ENCODE measurements around the gene C6orf52. TPM values are rescaled to one million over a fixed set of nuclear protein-coding genes. Genes with fewer than 3 reads are reported as not detected.

Gene C6orf52
- total RNA-seq, 1 experiment from 2014 or later, result 3.9 TPM

- Histone ChIP-seq H3K4me1 (ENCODE audit: control insufficient read depth in 1 of 2, insufficient read depth in 2 of 2, low read length in 2 of 2) (peaks cover 12 to 21% of the 10 kb centered on the region in 2 experiments; a peak in 3 of 4 replicates), H3K9me3 (ENCODE audit: control insufficient read depth in 1 of 2, insufficient read depth in 1 of 2, low read depth in 1 of 2, low read length in 2 of 2) (peaks cover 0 to 6% of the 10 kb centered on the region in 2 experiments; a peak in 1 of 4 replicates), H4K20me1 (ENCODE audit: insufficient read depth) (no peaks in the 10 kb centered on the region), H3K9ac (ENCODE audit: low read length) (peak within 1 kb of the TSS; percentile 85), H3K4me2 (ENCODE audit: low read length) (peak within 1 kb of the TSS; percentile 80), H3K9me2 (ENCODE audit: insufficient read depth) (no peaks in the 10 kb centered on the region), H3K36me3 (ENCODE audit: control insufficient read depth in 1 of 2, insufficient read depth in 2 of 2, low read length in 2 of 2) (peaks cover 0 to 3% of the 10 kb centered on the region in 2 experiments; a peak in 2 of 4 replicates), H3K79me2 (ENCODE audit: insufficient read depth, low read length) (peaks cover 12% of the 10 kb centered on the region), H3K27me3 (ENCODE audit: insufficient read depth, low read length) (no peaks in the 10 kb centered on the region), H3K27ac (ENCODE audit: low read depth, low read length) (peak within 1 kb of the TSS; percentile 71), H2AFZ (ENCODE audit: low read depth, low read length, poor library complexity, severe bottlenecking) (peak within 1 kb of the TSS; percentile 88), H3K4me3 (replicated peaks in 1 of 2; ENCODE audit: low read depth in 1 of 2, low read length in 2 of 2) (peak within 1 kb of the TSS; percentile 78 to 85)
- intact Hi-C loops (cut with micrococcal nuclease), result loop anchor here (1.0 kb wide), 2 partner anchors 24 to 29 kb away; partner anchors contain the start of genes C6orf52, PAK1IP1 and TMEM14B
- POLR2A ChIA-PET, result interaction anchor here (0.5 to 1.6 kb wide), 4 partner anchors 16 to 28 kb away, joined by 3 to 11 read pairs (median 4); partner anchors contain the start of genes C6orf52, PAK1IP1 and TMEM14B
- ATAC-seq, result peak; percentile 99
- DNase-seq (ENCODE audit: low read depth, low spot score), result peak; percentile 95
- RAD21 ChIA-PET (ENCODE audit: low non-redundant PET in 1 of 2, low total read pairs in 2 of 2, uncharacterized antibody in 2 of 2, unreplicated experiment in 2 of 2), result interaction anchor here in 1 of 2 experiments (1.0 kb wide), 1 partner anchor 37 kb away, joined by 3 read pairs; no protein-coding TSS in a partner anchor
- CTCF ChIA-PET, result interaction anchor here (1.0 kb wide), 2 partner anchors 24 to 245 kb away, joined by 3 read pairs; no protein-coding TSS in a partner anchor
- TSS peak; percentile 72 for BruUV-seq (replicated peaks)
- TF ChIP-seq CBX3 (IDR thresholded peaks at IDR 0.05; ENCODE audit: low read depth), result peak; percentile 14; the same call in 1 of the 2 replicates
- TF ChIP-seq ZFX (IDR thresholded peaks at IDR 0.05), result peak; percentile 29; the same call in 1 of the 2 replicates
- TF ChIP-seq CTCF (IDR thresholded peaks at IDR 0.05 in 2 of 3, conservative IDR thresholded peaks at IDR 0.05 in 1 of 3; ENCODE audit: borderline replicate concordance in 1 of 3, insufficient read depth in 1 of 3, low read depth in 2 of 3, low read length in 2 of 3), result no peak
- TF ChIP-seq ELF1 (IDR thresholded peaks at IDR 0.05; ENCODE audit: borderline replicate concordance, low read depth), result no peak
- no peak for TF ChIP-seq EZH2 (IDR thresholded peaks at IDR 0.05)
- TF ChIP-seq FOSL1 (IDR thresholded peaks at IDR 0.05; ENCODE audit: low read depth), result no peak
- no peak for TF ChIP-seq ZBTB33 (IDR thresholded peaks at IDR 0.05; ENCODE audit: extremely low read depth, insufficient replicate concordance, low read length)
- no peak for TF ChIP-seq ATF3 (IDR thresholded peaks at IDR 0.05)
- TF ChIP-seq SIN3A (IDR thresholded peaks at IDR 0.05; ENCODE audit: low read depth), result peak; percentile 43
- no peak for TF ChIP-seq EGR1 (IDR thresholded peaks at IDR 0.05; ENCODE audit: low read depth)
- peak; percentile 81; the same call in 1 of the 2 replicates for TF ChIP-seq CEBPB (IDR thresholded peaks at IDR 0.05; ENCODE audit: low read depth)
- TF ChIP-seq POLR2A (IDR thresholded peaks at IDR 0.05; ENCODE audit: borderline replicate concordance, extremely low read depth, insufficient read depth, insufficient read length), result peak; percentile 65
- TF ChIP-seq ZNF274 (IDR thresholded peaks at IDR 0.05; ENCODE audit: low read depth, low read length), result no peak
- no peak for TF ChIP-seq EZH2phosphoT487 (IDR thresholded peaks at IDR 0.05; ENCODE audit: borderline replicate concordance)
- no peak for TF ChIP-seq YY1 (IDR thresholded peaks at IDR 0.05; ENCODE audit: extremely low read depth, insufficient replicate concordance, low read depth, low read length)
- peak; percentile 59 for TF ChIP-seq TCF7L2 (IDR thresholded peaks at IDR 0.05; ENCODE audit: borderline replicate concordance, extremely low read depth, insufficient read depth, insufficient read length)
- no peak for TF ChIP-seq JUND (IDR thresholded peaks at IDR 0.05)
- peak; percentile 87 for TF ChIP-seq SP1 (IDR thresholded peaks at IDR 0.05; ENCODE audit: low read depth)
Observed at GRCh38 chr6:10722820-10723566, 28.6 kb upstream of the C6orf52 start, which contains the start of gene TMEM14C. TSS of gene TMEM14C (plus strand) at chr6:10723070. CDS start at chr6:10724614, 1,544 bp downstream.

Measured in HCT116 (cell line).